GM21528 (cell line): ENCODE measurements around the gene VPS13C.

Source experiments
- ATAC-seq: cut with Tn5 transposase; IDR thresholded peaks from one replicate; pipeline ENCODE4 v1.9.1; 2021; ENCODE audit warnings: mild to moderate bottlenecking, moderate library complexity; ENCODE audit not compliant: unreplicated experiment, low FRiP score

VPS13C gene

GRCh38 chr15:61974118-61974517, 86.1 kb downstream of the VPS13C start:
- ATAC-seq: no peak

DNA sequence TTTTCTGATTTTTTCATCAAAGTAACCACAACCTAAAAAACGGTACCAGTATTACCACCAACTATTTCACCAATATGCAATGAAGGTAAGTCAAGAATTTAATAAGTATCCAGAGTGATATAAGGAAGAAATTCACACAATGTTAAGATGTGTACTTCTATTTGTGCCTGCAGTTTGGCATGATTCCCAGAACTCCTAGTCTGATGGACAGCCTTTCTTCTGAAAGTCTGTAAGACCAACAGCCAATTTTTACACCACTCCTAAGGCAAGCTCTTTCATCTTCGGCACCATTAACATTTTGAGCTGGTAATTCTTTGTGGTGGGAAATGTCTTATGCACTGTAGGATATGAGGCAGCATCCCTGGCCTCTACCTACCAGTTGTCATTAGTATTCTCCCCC, 108.3 kb downstream of the VPS13C start:
- no peak for ATAC-seq

- no peak for ATAC-seq
These were observed 113.5 kb downstream of the VPS13C start for GRCh38 chr15:61946778-61947177.

GRCh38 chr15:61943992-61944391, 116.3 kb downstream of the VPS13C start:
- no peak for ATAC-seq

GRCh38 chr15:61938249-61938648, 122.0 kb downstream of the VPS13C start:
- ATAC-seq: no peak

- ATAC-seq: no peak
These were observed 123.6 kb downstream of the VPS13C start for GRCh38 chr15:61936528-61937195.

- ATAC-seq: no peak
These were observed 124.8 kb downstream of the VPS13C start for GRCh38 chr15:61935493-61935892.

GRCh38 chr15:61929452-61929851, 130.8 kb downstream of the VPS13C start:
- no peak for ATAC-seq

DNA sequence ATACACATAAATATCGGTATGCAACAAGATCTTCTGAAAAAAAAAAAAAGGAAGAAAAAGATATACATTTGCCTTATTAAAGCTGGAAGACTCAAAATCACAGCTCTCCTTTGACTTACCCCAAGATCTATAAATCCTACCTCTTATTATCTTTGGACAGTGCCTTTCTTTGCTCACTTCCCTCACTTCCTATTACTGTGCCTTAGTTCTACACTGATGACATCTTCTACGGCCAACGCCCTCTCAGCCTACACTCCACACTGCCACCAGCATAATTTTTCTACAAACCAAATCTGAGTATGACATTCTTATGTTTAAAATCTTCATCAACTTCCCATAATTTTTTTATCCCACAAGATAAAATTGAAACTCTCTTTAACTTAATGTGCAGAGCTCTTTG, 137.1 kb downstream of the VPS13C start:
- no peak for ATAC-seq

DNA sequence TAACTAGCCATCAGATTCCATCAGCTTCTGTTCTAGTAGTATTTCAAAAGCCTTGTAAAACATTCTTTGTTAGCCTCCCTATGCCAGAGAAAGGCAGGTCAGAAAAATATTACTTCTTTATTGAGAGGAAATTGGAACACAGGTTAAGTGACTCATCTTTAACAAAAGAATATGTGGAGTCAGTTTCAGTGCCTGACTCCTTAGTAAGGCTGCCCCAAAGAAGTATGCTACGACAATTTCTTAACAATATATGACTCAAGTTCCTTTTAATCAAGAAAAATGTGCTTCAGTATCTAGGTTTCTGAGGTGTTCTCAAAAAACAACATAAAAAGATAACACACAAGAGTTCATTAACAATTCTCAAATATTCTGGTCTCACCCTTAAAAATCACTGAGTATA, 139.2 kb downstream of the VPS13C start:
- no peak for ATAC-seq

- no peak for ATAC-seq
These were observed 142.8 kb downstream of the VPS13C start for GRCh38 chr15:61917457-61917856.

GRCh38 chr15:61916104-61916503, 144.1 kb downstream of the VPS13C start:
- ATAC-seq: no peak

DNA sequence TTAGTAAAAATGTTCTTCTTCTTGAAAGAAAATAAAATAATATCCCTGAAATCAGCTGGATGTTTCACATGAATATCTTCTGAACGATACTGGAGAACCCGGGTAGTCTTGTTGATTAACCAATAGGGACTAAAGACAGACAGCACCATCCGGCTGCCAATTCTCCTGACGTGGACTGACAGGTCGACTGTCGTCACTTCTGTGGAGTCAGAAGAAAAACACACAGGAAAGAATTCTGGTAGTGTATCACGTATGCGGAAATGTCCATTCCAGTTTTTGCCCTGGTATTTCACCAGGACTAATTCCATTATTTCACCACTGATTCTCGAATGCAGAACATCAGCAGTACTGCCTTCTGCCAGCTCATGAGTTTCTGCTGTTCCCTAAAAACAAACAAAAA, 144.6 kb downstream of the VPS13C start:
- no peak for ATAC-seq

DNA sequence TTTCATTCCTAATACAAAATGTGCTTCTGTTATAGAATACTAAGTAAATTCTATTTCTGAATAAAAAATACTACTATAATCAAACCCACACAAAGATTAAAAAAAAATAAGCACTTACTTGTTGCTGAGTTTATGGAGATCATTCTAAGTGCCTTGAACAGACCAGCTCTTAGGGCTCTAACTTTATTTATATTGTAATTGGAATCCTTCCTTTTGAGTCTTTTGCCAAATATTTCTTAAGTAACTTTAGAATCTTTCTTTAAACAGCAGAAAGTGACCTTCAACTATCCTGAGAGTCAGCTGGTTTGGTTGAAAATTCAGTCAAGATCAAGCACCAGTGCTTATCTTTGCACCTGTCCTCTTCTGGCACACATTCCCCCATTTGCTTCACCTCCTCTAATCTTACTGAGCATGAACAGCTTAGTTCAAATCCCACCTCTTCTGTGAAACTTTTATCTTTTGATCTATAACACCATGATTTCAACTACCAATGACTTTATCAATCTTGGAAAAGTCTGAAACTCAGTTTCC, 149.3 kb downstream of the VPS13C start:
- ATAC-seq: no peak

DNA sequence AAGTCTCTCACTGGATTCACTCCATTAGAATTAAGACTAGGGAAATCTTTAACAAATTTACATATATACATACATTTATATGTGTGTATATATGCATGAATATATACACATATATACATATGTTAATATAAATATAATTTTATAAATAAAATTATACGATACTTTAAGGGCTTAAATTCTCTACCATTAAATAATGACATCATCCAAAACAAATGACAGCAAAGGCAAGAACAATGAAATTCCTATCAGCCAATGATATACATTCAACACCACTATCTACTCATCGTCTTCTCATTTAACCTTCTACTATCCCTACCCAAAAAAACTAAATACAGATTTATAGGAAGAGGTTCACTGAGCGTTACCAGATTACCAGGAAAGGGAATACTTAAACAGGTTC, 152.0 kb downstream of the VPS13C start:
- ATAC-seq: no peak

GRCh38 chr15:61907753-61908086, 152.5 kb downstream of the VPS13C start:
- ATAC-seq: no peak

- no peak for ATAC-seq
These were observed 153.1 kb downstream of the VPS13C start for GRCh38 chr15:61906961-61907752.

- no peak for ATAC-seq
These were observed 167.1 kb downstream of the VPS13C start for GRCh38 chr15:61893146-61893545.

DNA sequence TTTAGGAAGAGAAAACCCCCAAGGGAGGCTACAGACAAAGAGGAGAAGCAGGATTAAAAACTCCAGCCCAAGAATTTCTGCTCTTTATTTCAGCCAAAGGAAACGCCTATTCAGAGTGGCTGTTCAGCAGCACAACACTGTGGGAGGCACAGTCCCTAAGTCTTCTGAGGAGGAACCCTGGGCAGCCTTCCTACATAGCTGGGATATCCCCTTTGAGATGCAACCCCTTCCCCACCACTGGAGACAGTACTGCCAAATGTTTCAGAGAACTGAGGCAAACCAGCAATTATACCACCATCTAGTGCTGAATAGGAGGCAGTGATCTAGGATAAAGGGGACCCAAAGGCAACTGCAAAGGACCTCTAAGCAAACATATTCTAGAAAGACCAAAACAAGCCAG, 168.1 kb downstream of the VPS13C start:
- no peak for ATAC-seq

DNA sequence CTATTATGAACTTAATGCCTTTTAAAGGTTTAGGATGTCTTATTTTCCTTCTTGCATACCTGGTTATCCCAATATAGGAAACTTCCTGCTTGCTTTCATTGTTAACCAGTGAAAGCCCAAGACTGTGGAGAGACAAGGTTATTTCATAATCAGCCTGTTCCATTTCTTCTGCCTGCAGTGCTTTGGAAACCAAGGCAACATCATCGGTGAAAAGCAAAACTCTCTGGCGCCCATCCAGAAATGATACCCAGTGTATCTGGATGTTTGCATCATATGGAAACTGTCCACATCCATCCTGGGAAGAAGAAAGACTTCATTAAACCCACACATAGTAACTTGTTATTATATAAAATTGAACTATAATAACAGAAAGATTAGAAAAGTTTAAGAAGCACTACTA, 170.1 kb downstream of the VPS13C start:
- no peak for ATAC-seq

DNA sequence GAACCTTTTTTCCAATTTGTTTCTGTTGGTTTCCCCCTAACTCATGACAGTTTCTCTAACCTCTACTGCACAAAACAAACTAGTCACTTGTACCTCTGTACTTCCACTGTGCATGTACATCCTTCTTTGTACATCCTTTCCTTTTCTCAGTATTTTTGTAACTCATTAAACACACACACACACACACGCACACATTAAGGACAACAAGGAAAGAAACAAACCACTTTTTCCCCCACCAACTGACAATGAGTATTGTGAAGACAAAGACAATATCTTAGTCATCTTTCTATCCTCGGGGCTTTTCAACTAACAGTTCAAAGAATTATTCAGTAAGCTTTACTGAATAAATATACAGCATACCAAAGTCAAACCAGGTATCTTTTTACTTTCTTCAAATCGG, 170.5 kb downstream of the VPS13C start:
- ATAC-seq: no peak
